ENCODE results near the gene CFDP1. TPM values are rescaled to one million over a fixed set of nuclear protein-coding genes. Genes with fewer than 3 reads are reported as not detected.

CFDP1 gene
- total RNA-seq, 4 donors from 2014 or later: 42.4 to 49.5 (median 44.0) TPM

- intact Hi-C loops (cut with DNase I): no loop called here
- no peaks in the 10 kb centered on the region for H3K9me3 ChIP-seq
Measured at GRCh38 chr16:75374388-75374787, 58.9 kb downstream of the CFDP1 start.

GRCh38 chr16:75372236-75372856 is 61.0 kb downstream of the CFDP1 start:
- intact Hi-C loops (cut with DNase I): no loop called here
- H3K4me1 ChIP-seq: peaks cover 0 to 14% (median 6%) of the 10 kb centered on the region in 4 donors
- TF ChIP-seq CTCF (IDR thresholded peaks at IDR 0.05): no peak
- no peak for TF ChIP-seq EP300 (IDR thresholded peaks at IDR 0.05)
- no peak for TF ChIP-seq POLR2A (IDR thresholded peaks at IDR 0.05; ENCODE audit: low read depth)
- TF ChIP-seq POLR2AphosphoS5 (IDR thresholded peaks at IDR 0.05): no peak
- H3K4me3 ChIP-seq: no peak overlapping the region
- H3K27ac ChIP-seq (replicated peaks in 1 of 4): no peak overlapping the region
- no peak for DNase-seq (ENCODE audit: extremely low spot score)
- H3K9me3 ChIP-seq: no peaks in the 10 kb centered on the region
- 63% methylated on average over 3 of the region's 3 CpGs for WGBS
- H3K36me3 ChIP-seq: peaks cover 3 to 13% (median 4%) of the 10 kb centered on the region in 4 donors
- no peaks in the 10 kb centered on the region for H3K27me3 ChIP-seq

More at GRCh38 chr16:75374388-75374787, 58.9 kb downstream of the CFDP1 start:
- Histone ChIP-seq H3K27ac (replicated peaks in 1 of 4) (no peak overlapping the region), H3K4me3 (no peak overlapping the region), H3K36me3 (peaks cover 0 to 13% (median 4%) of the 10 kb centered on the region in 4 donors), H3K4me1 (peaks cover 8 to 24% (median 16%) of the 10 kb centered on the region in 4 donors), H3K27me3 (no peaks in the 10 kb centered on the region)
- 98% methylated on average over 2 of the region's 2 CpGs for WGBS
- no peak for DNase-seq (ENCODE audit: extremely low spot score)
- TF ChIP-seq CTCF (IDR thresholded peaks at IDR 0.05): no peak
- no peak for TF ChIP-seq POLR2A (IDR thresholded peaks at IDR 0.05; ENCODE audit: low read depth)
- TF ChIP-seq POLR2AphosphoS5 (IDR thresholded peaks at IDR 0.05): no peak
- no peak for TF ChIP-seq EP300 (IDR thresholded peaks at IDR 0.05)

GRCh38 chr16:75371171-75371570 is 62.1 kb downstream of the CFDP1 start:
- intact Hi-C loops (cut with DNase I): no loop called here
- Histone ChIP-seq H3K4me3 (no peak overlapping the region), H3K36me3 (peaks cover 3 to 10% (median 5%) of the 10 kb centered on the region in 4 donors), H3K9me3 (no peaks in the 10 kb centered on the region), H3K4me1 (peaks cover 0 to 14% (median 6%) of the 10 kb centered on the region in 4 donors), H3K27me3 (no peaks in the 10 kb centered on the region), H3K27ac (replicated peaks in 1 of 4) (no peak overlapping the region)
- no peak for DNase-seq (ENCODE audit: extremely low spot score)
- TF ChIP-seq CTCF (IDR thresholded peaks at IDR 0.05) (no peak), POLR2AphosphoS5 (IDR thresholded peaks at IDR 0.05) (no peak), POLR2A (IDR thresholded peaks at IDR 0.05; ENCODE audit: low read depth) (no peak), EP300 (IDR thresholded peaks at IDR 0.05) (no peak)
- 84% methylated on average over 3 of the region's 3 CpGs for WGBS

GRCh38 chr16:75364286-75364791 is 69.0 kb downstream of the CFDP1 start:
- Histone ChIP-seq H3K9me3 (no peaks in the 10 kb centered on the region), H3K4me1 (no peaks in the 10 kb centered on the region), H3K4me3 (no peak overlapping the region), H3K27ac (replicated peaks in 1 of 4) (no peak overlapping the region), H3K36me3 (peaks cover 0 to 9% (median 1%) of the 10 kb centered on the region in 4 donors), H3K27me3 (no peaks in the 10 kb centered on the region)
- TF ChIP-seq POLR2A (IDR thresholded peaks at IDR 0.05; ENCODE audit: low read depth): no peak
- TF ChIP-seq CTCF (IDR thresholded peaks at IDR 0.05): no peak
- no peak for TF ChIP-seq POLR2AphosphoS5 (IDR thresholded peaks at IDR 0.05)
- TF ChIP-seq EP300 (IDR thresholded peaks at IDR 0.05): no peak
- no peak for DNase-seq (ENCODE audit: extremely low spot score)
- WGBS: 89% methylated on average over 2 of the region's 2 CpGs
- intact Hi-C loops (cut with DNase I): no loop called here
